ENCODE results near the gene HMGCL. TPM values are rescaled to one million over a fixed set of nuclear protein-coding genes. Genes with fewer than 3 reads are reported as not detected.
"Not testable (repeated sequence)": the region's sequence is repeated elsewhere in the genome, so short reads cannot be mapped to it uniquely, and the experiment has no call there.

Gene HMGCL
- total RNA-seq, 2 donors from 2014 or later, result 18.9 to 21.1 TPM

- Histone ChIP-seq H3K27ac (no peak overlapping the region), H3K4me1 (peaks cover 49% of the 10 kb centered on the region), H3K27me3 (no peaks in the 10 kb centered on the region), H3K36me3 (replicated peaks in 1 of 2; ENCODE audit: insufficient read depth in 1 of 2, low read depth in 2 of 2) (no peaks in the 10 kb centered on the region), H3K9me3 (no peaks in the 10 kb centered on the region), H3K4me3 (no peak overlapping the region)
- intact Hi-C loops (cut with DNase I), result no loop called here
- 63 to 77% methylated on average over 16 of the region's 17 CpGs for WGBS, 2 donors
- DNase-seq (peak in 1 of 4 donors; percentile 32), ATAC-seq (no peak)
- TF ChIP-seq POLR2A (IDR thresholded peaks at IDR 0.05), result no peak
- TF ChIP-seq CTCF (IDR thresholded peaks at IDR 0.05), result peak in 4 of 7 experiments; percentile 19 to 35 (median 29)
Observed at GRCh38 chr1:23796466-23797271, 28.6 kb downstream of the HMGCL start.

GRCh38 chr1:23795676-23796465, 29.4 kb downstream of the HMGCL start:
- intact Hi-C loops (cut with DNase I), result no loop called here

GRCh38 chr1:23794732-23795182, 30.5 kb downstream of the HMGCL start:
- H3K36me3 ChIP-seq (replicated peaks in 1 of 2; ENCODE audit: insufficient read depth in 1 of 2, low read depth in 2 of 2); H3K4me3 ChIP-seq; H3K27ac ChIP-seq; H3K27me3 ChIP-seq; DNase-seq; ATAC-seq; H3K9me3 ChIP-seq; intact Hi-C loops (cut with DNase I): not testable (repeated sequence)
- peaks cover 52% of the 10 kb centered on the region for H3K4me1 ChIP-seq
- WGBS, 2 donors, result 73 to 76% methylated on average over 5 to 6 of the region's 9 CpGs

More at GRCh38 chr1:23795676-23796465, 29.4 kb downstream of the HMGCL start:
- DNase-seq (no peak), ATAC-seq (no peak)
- H3K36me3 ChIP-seq (replicated peaks in 1 of 2; ENCODE audit: insufficient read depth in 1 of 2, low read depth in 2 of 2), result no peaks in the 10 kb centered on the region
- no peak overlapping the region for H3K27ac ChIP-seq
- TF ChIP-seq POLR2A (IDR thresholded peaks at IDR 0.05), result no peak
- TF ChIP-seq CTCF (IDR thresholded peaks at IDR 0.05), result no peak
- no peaks in the 10 kb centered on the region for H3K9me3 ChIP-seq
- H3K4me1 ChIP-seq, result peaks cover 46% of the 10 kb centered on the region
- no peak overlapping the region for H3K4me3 ChIP-seq
- 78% methylated on average over 11 of the region's 16 CpGs; no CpG with 5 or more reads in 1 of the 2 donors for WGBS, 2 donors
- H3K27me3 ChIP-seq, result no peaks in the 10 kb centered on the region

GRCh38 chr1:23793861-23794731, 31.1 kb downstream of the HMGCL start:
- no peak for DNase-seq
- H3K27me3 ChIP-seq, result no peaks in the 10 kb centered on the region
- peak overlapping the region in 1 of 4 donors; percentile 6 for H3K27ac ChIP-seq
- WGBS, 2 donors, result 70 to 73% methylated on average over 9 to 19 of the region's 21 CpGs
- intact Hi-C loops (cut with DNase I), result no loop called here
- TF ChIP-seq CTCF (IDR thresholded peaks at IDR 0.05), result no peak
- no peak for TF ChIP-seq POLR2A (IDR thresholded peaks at IDR 0.05)
- H3K4me1 ChIP-seq, result peaks cover 46% of the 10 kb centered on the region
- H3K4me3 ChIP-seq, result no peak overlapping the region
- no peaks in the 10 kb centered on the region for H3K36me3 ChIP-seq (replicated peaks in 1 of 2; ENCODE audit: insufficient read depth in 1 of 2, low read depth in 2 of 2)
- no peaks in the 10 kb centered on the region for H3K9me3 ChIP-seq
- no peak for ATAC-seq
